IPS-NIHi11 (cell line): Measurements from ENCODE around the gene VPS16.
"Not testable (repeated sequence)": the region's sequence is repeated elsewhere in the genome, so short reads cannot be mapped to it uniquely, and the experiment has no call there.

Source experiments
- DNase-seq: peaks from one replicate; pipeline ENCODE4 v3.0.0; 2012; ENCODE audit warnings: mixed read lengths, low spot score

VPS16 gene

GRCh38 chr20:2871661-2872458 lies 31.3 kb downstream of the VPS16 start:
- peak; percentile 27 for DNase-seq

- peak; percentile 64 for DNase-seq
Measured at GRCh38 chr20:2872459-2873009, 32.0 kb downstream of the VPS16 start.

GRCh38 chr20:2873010-2873746 lies 32.6 kb downstream of the VPS16 start, which contains the start of gene PTPRA:
PTPRA (plus strand) TSS chr20:2873481; CDS start chr20:2964278, 90,797 bp downstream.
- peak; percentile 97 for DNase-seq

GRCh38 chr20:2873747-2874041 lies 33.1 kb downstream of the VPS16 start:
- peak; percentile 74 for DNase-seq

- DNase-seq: no peak
Measured at GRCh38 chr20:2874456-2874855, 33.9 kb downstream of the VPS16 start.

- no peak for DNase-seq
Measured at GRCh38 chr20:2875690-2876203, 35.2 kb downstream of the VPS16 start.

GRCh38 chr20:2878515-2878914 lies 38.0 kb downstream of the VPS16 start:
- DNase-seq: no peak

GRCh38 chr20:2879146-2879545 lies 38.6 kb downstream of the VPS16 start:
- no peak for DNase-seq

- no peak for DNase-seq
Measured at GRCh38 chr20:2880650-2881049, 40.1 kb downstream of the VPS16 start.

GRCh38 chr20:2883726-2884637 lies 43.4 kb downstream of the VPS16 start:
- no peak for DNase-seq

- no peak for DNase-seq
Measured at GRCh38 chr20:2887715-2888114, 47.2 kb downstream of the VPS16 start.

- no peak for DNase-seq
Measured at GRCh38 chr20:2888224-2888955, 47.8 kb downstream of the VPS16 start.

GRCh38 chr20:2889209-2889608 lies 48.7 kb downstream of the VPS16 start:
- DNase-seq: no peak

GRCh38 chr20:2889797-2890196 lies 49.3 kb downstream of the VPS16 start:
- DNase-seq: no peak

GRCh38 chr20:2890742-2891141 lies 50.2 kb downstream of the VPS16 start:
- DNase-seq: no peak

GRCh38 chr20:2891343-2891742 lies 50.8 kb downstream of the VPS16 start:
- no peak for DNase-seq

- DNase-seq: no peak
Measured at GRCh38 chr20:2892376-2892775, 51.8 kb downstream of the VPS16 start.

GRCh38 chr20:2894221-2894620 lies 53.7 kb downstream of the VPS16 start:
- no peak for DNase-seq

- not testable (repeated sequence) for DNase-seq
Measured at GRCh38 chr20:2895154-2895553, 54.6 kb downstream of the VPS16 start.

GRCh38 chr20:2899243-2899642 lies 58.7 kb downstream of the VPS16 start:
- DNase-seq: no peak
